Naive thymus-derived CD4-positive, alpha-beta T cell (primary cell): Measurements from ENCODE around the gene ATP7B. TPM values are rescaled to one million over a fixed set of nuclear protein-coding genes. Genes with fewer than 3 reads are reported as not detected.

ENCODE experiments used
- ATAC-seq: fragments of 150-1000 bp; cut with Tn5 transposase; 2 replicates; pipeline ENCODE4 v1.10.0; 2021; ENCODE audit warnings: mild to moderate bottlenecking, moderate library complexity
- CTCF ChIA-PET: fragments of 350-600 bp; sonication (Branson Sonifier 250); formaldehyde crosslinking; loops from one replicate; lab custom pipeline; 2021; ENCODE audit warnings: antibody characterized with exemption; lab: Charles Lee
- POLR2A ChIA-PET: fragments of 350-600 bp; sonication (Branson Sonifier 250); formaldehyde crosslinking; loops from one replicate; lab custom pipeline; 2021; ENCODE audit warnings: antibody characterized with exemption, inconsistent platforms; lab: Charles Lee
- DNase-seq, 9 donors: peaks; one replicate each; pipeline versions ENCODE4 v3.0.0 to v3.0.0-alpha.2; 2020 to 2022; ENCODE audit warnings: mixed read lengths in 1 of 9
- H3K27ac ChIP-seq: one replicate; pipeline ENCODE4 v1.7.0; 2013; ENCODE audit warnings: mild to moderate bottlenecking, low read depth, low read length, moderate library complexity
- H3K27me3 ChIP-seq, 2 donors: one replicate each; pipeline ENCODE4 v1.7.0; 2013; ENCODE audit warnings: low read length in 2 of 2, mild to moderate bottlenecking in 2 of 2, moderate library complexity in 2 of 2; ENCODE audit not compliant: control insufficient read depth in 2 of 2, insufficient read depth in 2 of 2
- H3K36me3 ChIP-seq, 3 experiments: 1 replicate in 2 of 3; 2 replicates in 1 of 3; pipeline ENCODE4 v1.7.0; 2013; ENCODE audit warnings: low read length in 3 of 3, mild to moderate bottlenecking in 3 of 3, moderate library complexity in 1 of 3; ENCODE audit not compliant: insufficient read depth in 3 of 3, control insufficient read depth in 2 of 3
- H3K4me1 ChIP-seq, 2 donors: one replicate each; pipeline ENCODE4 v1.7.0; 2013; ENCODE audit warnings: low read length in 2 of 2, mild to moderate bottlenecking in 2 of 2, moderate library complexity in 1 of 2; ENCODE audit not compliant: control insufficient read depth in 2 of 2, insufficient read depth in 2 of 2
- H3K4me3 ChIP-seq: 2 replicates; pipeline ENCODE4 v1.7.0; 2013; ENCODE audit warnings: mild to moderate bottlenecking, low read length
- H3K9me3 ChIP-seq, 3 experiments: 1 replicate in 2 of 3; 2 replicates in 1 of 3; pipeline ENCODE4 v1.7.0; 2013; ENCODE audit warnings: low read length in 3 of 3; ENCODE audit not compliant: control insufficient read depth in 2 of 3
- H3K27ac Mint-ChIP-seq, 9 donors: one replicate each; pipeline ENCODE4 v1.8.0; 2020 to 2022; ENCODE audit warnings: mixed read lengths in 9 of 9, mild to moderate bottlenecking in 8 of 9, moderate library complexity in 5 of 9, inconsistent platforms in 2 of 9
- H3K27me3 Mint-ChIP-seq, 5 donors: one replicate each; pipeline ENCODE4 v1.8.0; 2021 to 2022; ENCODE audit warnings: mixed read lengths in 5 of 5, mild to moderate bottlenecking in 1 of 5
- H3K36me3 Mint-ChIP-seq, 5 donors: one replicate each; pipeline ENCODE4 v1.8.0; 2020 to 2022; ENCODE audit warnings: mixed read lengths in 5 of 5, mild to moderate bottlenecking in 3 of 5, inconsistent platforms in 1 of 5
- H3K4me1 Mint-ChIP-seq, 7 donors: one replicate each; pipeline ENCODE4 v1.8.0; 2020 to 2022; ENCODE audit warnings: mixed read lengths in 7 of 7, mild to moderate bottlenecking in 3 of 7, inconsistent platforms in 1 of 7
- H3K4me3 Mint-ChIP-seq, 10 donors: one replicate each; pipeline ENCODE4 v1.8.0; 2020 to 2022; ENCODE audit warnings: mild to moderate bottlenecking in 10 of 10, mixed read lengths in 10 of 10, moderate library complexity in 6 of 10, inconsistent platforms in 2 of 10
- H3K9me3 Mint-ChIP-seq, 11 donors: one replicate each; pipeline ENCODE4 v1.8.0; 2020 to 2022; ENCODE audit warnings: mixed read lengths in 11 of 11, mild to moderate bottlenecking in 4 of 11, inconsistent platforms in 1 of 11, moderate library complexity in 1 of 11
- intact Hi-C, 2 donors: fragments of 100-400 bp; cut with micrococcal nuclease; formaldehyde crosslinking; loops; one replicate each; pipeline ENCODE4 v1.15.1; 2023
- polyA plus RNA-seq, 2 donors: library from polyadenylated mRNA; unstranded; fragments of 300-500 nt; fragmentation: Illumina TruSeq; gene quantifications; one replicate each; pipeline ENCODE4 v1.2.3, GENCODE V29; 2021
- total RNA-seq, 6 experiments: library from RNA in 5 of 6; stranded (reverse) in 5 of 6; gene quantifications; 1 replicate in 5 of 6; 2 replicates in 1 of 6; pipeline ENCODE4 v1.2.3 and lab custom pipeline; 2021 to 2026

Gene ATP7B
- total and polyA plus RNA-seq, 7 experiments from 2014 or later = 0.18 to 1.4 (median 1.3) TPM

DNA sequence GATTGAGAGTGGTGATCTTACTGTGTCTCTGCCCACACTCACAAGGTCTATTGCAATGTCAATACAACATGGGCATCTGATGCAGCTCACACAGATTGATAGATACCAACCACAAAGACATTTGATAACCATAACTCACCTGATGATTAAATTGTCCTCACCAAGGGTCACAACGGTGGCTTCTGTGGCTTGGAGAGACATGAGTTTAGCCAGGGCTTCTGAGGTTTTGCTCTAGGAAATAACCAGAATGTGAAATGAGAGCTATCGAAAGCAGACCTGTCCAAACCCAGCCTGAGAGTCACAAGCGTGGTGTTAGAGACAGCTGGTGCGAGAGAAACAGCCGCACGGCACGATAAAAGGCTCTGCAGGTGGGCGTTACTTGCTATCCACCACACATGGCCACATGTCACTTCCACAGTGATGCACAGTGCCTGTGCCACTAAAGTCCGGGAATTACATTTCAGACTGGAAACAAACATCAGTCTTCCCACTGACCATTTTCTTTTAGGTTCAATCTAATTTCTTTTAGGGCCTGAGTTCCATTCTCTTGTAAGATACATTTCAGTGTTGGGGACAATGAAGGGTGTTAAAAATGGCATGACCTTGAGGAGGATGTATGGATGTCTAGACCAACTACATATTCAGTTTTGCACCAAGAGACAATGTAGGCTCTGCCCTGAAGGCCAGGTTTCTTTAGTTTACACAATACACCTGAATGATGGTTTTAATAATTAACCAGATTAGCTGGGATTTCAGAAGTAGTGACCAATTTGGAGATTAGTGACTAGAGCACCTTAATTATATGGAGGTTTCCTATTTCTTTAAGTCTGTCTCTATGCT lies 53.7 kb downstream of the ATP7B start:
- Histone ChIP-seq H3K27ac (no peak overlapping the region), H3K4me1 (peaks cover 0 to 14% of the 10 kb centered on the region in 2 donors), H3K4me3 (no peak overlapping the region), H3K27me3 (no peaks in the 10 kb centered on the region), H3K9me3 (no peaks in the 10 kb centered on the region), H3K36me3 (no peaks in the 10 kb centered on the region)
- intact Hi-C loops = no loop called here
- POLR2A ChIA-PET = no interaction called here
- CTCF ChIA-PET = no interaction called here
- Mint-ChIP-seq H3K4me3 (no peak overlapping the region), H3K4me1 (peaks cover 15 to 54% (median 31%) of the 10 kb centered on the region in 7 donors), H3K9me3 (no peaks in the 10 kb centered on the region), H3K36me3 (peaks cover 3 to 7% (median 3%) of the 10 kb centered on the region in 5 donors), H3K27ac (peak overlapping the region in 2 of 9 donors; percentile 52 to 79), H3K27me3 (peaks cover 0 to 8% (median 0%) of the 10 kb centered on the region in 5 donors)
- ATAC-seq (no peak), DNase-seq (no peak)

DNA sequence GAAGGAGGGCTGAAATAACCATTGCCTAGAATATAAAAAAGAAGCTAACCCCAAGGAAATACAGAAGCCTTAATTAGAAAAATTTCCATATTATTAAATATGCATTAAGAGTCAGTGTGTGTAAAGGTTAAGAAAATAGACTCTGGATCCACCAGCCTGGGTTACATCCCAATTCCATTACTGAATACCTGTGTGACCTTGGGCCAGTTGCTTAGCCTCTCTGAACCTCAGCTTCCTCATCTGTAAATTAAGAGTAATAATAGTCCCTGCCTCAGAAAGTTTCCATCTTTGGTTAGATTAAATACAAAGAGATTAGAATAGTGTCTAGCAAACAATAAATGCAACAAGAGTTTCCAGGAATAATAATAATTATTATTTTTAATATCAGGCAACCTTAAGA lies 54.5 kb downstream of the ATP7B start:
- intact Hi-C loops = no loop called here
- ChIA-PET POLR2A (no interaction called here), CTCF (no interaction called here)
- peaks cover 18 to 51% (median 40%) of the 10 kb centered on the region in 7 donors for H3K4me1 Mint-ChIP-seq
- peaks cover 3 to 7% (median 6%) of the 10 kb centered on the region in 5 donors for H3K36me3 Mint-ChIP-seq
- Histone ChIP-seq H3K36me3 (no peaks in the 10 kb centered on the region), H3K4me1 (peaks cover 0 to 21% of the 10 kb centered on the region in 2 donors), H3K27ac (no peak overlapping the region), H3K9me3 (no peaks in the 10 kb centered on the region), H3K27me3 (no peaks in the 10 kb centered on the region), H3K4me3 (no peak overlapping the region)
- ATAC-seq (no peak), DNase-seq (no peak)
- peaks cover 0 to 8% (median 0%) of the 10 kb centered on the region in 5 donors for H3K27me3 Mint-ChIP-seq
- peak overlapping the region in 1 of 9 donors; percentile 52 for H3K27ac Mint-ChIP-seq
- H3K4me3 Mint-ChIP-seq = no peak overlapping the region
- H3K9me3 Mint-ChIP-seq = peaks cover 0 to 4% (median 0%) of the 10 kb centered on the region in 11 donors

DNA sequence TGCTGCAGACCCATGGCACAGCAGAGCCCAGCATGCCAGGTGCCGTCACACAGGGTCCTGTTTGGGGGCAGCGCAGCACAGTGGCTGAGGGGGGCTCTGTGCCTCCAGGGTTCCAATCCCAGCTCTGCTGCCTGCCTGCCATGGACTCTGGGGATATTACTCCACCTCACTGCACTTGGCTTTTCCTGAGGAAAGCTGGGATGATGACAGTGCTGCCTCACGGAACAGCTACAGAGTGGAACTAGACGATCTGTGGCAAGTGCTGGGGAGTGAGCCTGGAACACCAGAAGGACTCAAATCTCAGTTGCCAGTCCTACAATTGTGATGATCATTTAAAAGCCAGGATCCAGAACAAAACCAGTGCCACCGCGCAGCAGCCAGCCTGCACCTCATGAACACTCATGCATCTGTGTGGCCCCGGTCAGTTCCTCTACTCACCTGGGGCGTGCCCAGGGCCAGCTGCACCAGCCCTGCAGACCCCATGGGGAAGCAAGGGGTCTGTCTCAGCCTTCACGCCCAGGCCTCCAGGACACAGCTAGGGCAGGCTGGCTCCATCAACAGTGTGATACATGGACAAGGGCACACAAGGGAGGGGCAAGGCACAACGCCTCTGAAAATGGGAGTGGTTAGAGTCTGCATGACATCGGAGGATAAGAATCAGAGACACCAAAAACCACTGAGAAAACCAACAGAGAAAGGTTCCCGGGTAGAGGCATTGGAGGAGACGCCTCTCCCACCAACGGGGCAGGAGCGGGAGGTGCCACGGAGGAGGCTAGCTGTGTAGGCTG lies 55.2 kb downstream of the ATP7B start:
- H3K27me3 ChIP-seq = no peaks in the 10 kb centered on the region
- Mint-ChIP-seq H3K9me3 (peaks cover 1 to 11% (median 3%) of the 10 kb centered on the region in 11 donors), H3K36me3 (peaks cover 2 to 11% (median 6%) of the 10 kb centered on the region in 5 donors), H3K27ac (peak overlapping the region in 2 of 9 donors; percentile 31 to 44), H3K27me3 (peaks cover 0 to 8% (median 0%) of the 10 kb centered on the region in 5 donors), H3K4me3 (peak overlapping the region in 1 of 10 donors; percentile 5), H3K4me1 (peaks cover 24 to 51% (median 47%) of the 10 kb centered on the region in 7 donors)
- no peak for DNase-seq
- CTCF ChIA-PET = no interaction called here
- intact Hi-C loops = no loop called here
- no peak overlapping the region for H3K4me3 ChIP-seq
- peaks cover 0 to 27% of the 10 kb centered on the region in 2 donors for H3K4me1 ChIP-seq
- POLR2A ChIA-PET = interaction anchor here (0.5 kb wide), 1 partner anchor 11 kb away, joined by 4 read pairs; no protein-coding TSS in a partner anchor
- H3K27ac ChIP-seq = no peak overlapping the region
- ATAC-seq = no peak
- H3K9me3 ChIP-seq = peaks cover 0 to under 1% (median 0%) of the 10 kb centered on the region in 3 experiments
- no peaks in the 10 kb centered on the region for H3K36me3 ChIP-seq

DNA sequence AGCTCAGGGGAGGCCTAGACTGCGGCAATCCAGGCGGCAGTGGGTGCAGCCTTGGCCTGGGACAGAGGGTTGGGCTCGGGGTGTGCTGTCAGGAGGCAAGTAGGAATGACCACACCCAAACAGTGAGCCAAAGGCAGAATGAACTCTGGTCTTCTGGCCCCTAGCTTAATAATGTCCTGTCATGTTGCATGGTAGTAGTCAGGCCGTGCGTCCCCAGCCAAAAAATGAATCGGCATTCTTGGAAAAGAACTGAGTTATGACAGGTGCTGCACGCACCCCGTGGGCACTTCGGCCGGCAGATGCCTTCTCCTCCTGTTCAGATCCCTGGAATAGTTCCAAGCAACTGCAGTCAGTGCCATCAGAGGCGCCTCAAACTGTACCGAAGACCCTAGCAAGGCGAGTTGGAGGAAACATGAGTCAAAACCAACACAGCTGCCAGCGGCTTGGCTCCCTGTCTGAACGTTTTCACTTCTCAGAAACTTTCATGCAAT lies 55.9 kb downstream of the ATP7B start:
- H3K27ac ChIP-seq = no peak overlapping the region
- H3K4me3 ChIP-seq = no peak overlapping the region
- peaks cover 3 to 34% of the 10 kb centered on the region in 2 donors for H3K4me1 ChIP-seq
- DNase-seq (no peak), ATAC-seq (no peak)
- H3K36me3 ChIP-seq = no peaks in the 10 kb centered on the region
- no peaks in the 10 kb centered on the region for H3K27me3 ChIP-seq
- no peak overlapping the region for H3K4me3 Mint-ChIP-seq
- H3K27me3 Mint-ChIP-seq = peaks cover 0 to 8% (median 0%) of the 10 kb centered on the region in 5 donors
- intact Hi-C loops = no loop called here
- peaks cover 30 to 58% (median 51%) of the 10 kb centered on the region in 7 donors for H3K4me1 Mint-ChIP-seq
- CTCF ChIA-PET = no interaction called here
- H3K9me3 Mint-ChIP-seq = peaks cover 8 to 18% (median 10%) of the 10 kb centered on the region in 11 donors
- H3K9me3 ChIP-seq = peaks cover 0 to 7% (median 3%) of the 10 kb centered on the region in 3 experiments
- peaks cover under 1 to 18% (median 13%) of the 10 kb centered on the region in 5 donors for H3K36me3 Mint-ChIP-seq
- no peak overlapping the region for H3K27ac Mint-ChIP-seq
- POLR2A ChIA-PET = interaction anchor here (0.5 kb wide), 1 partner anchor 11 kb away, joined by 4 read pairs; no protein-coding TSS in a partner anchor

DNA sequence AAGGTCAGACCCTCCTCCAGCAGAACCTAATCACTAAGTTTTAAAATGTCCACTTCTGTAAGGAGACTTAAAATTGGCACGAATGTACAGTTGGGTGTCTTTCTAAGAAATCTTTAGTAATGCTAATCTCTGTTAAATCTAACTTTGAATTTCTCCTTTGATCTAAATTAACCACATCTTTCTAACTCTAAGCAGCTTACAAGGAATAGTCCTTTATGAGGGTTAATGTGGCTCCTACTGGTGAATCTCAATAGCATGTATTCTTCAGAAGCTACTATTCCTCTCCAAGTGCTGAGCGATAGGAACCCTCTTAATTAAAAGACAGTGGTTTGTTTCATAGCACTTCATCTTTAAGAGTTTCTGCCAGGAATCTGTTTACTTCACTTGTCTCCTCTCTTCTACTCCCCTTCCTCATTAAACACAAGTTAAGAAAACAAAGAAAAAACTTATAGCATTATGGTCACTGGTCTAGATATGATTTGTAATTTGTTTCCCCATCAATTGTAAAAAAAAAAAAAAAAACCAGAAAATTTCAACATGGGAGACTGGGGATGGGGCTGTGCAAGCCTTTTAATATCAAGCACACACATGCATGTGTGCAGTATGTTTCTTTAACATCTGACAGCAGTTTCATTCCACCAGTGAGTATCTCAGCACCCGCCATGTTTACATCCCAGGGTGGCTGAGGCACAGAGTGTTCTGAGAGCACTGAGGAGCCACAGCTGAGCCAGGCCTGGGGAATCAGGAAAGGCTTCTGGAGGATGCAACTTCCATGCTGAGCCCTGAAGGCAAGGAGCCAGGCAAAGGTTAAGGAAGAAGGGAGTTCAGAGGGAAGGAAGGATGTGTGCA lies 57.7 kb downstream of the ATP7B start:
- peaks cover 5 to 36% of the 10 kb centered on the region in 2 donors for H3K4me1 ChIP-seq
- ATAC-seq (peak; percentile 28), DNase-seq (no peak)
- Mint-ChIP-seq H3K4me1 (peaks cover 28 to 63% (median 53%) of the 10 kb centered on the region in 7 donors), H3K4me3 (peak overlapping the region in 4 of 10 donors; percentile 12 to 79 (median 24)), H3K27ac (peak overlapping the region in 5 of 9 donors; percentile 7 to 58 (median 42)), H3K9me3 (peaks cover 8 to 31% (median 21%) of the 10 kb centered on the region in 11 donors), H3K36me3 (peaks cover 4 to 29% (median 17%) of the 10 kb centered on the region in 5 donors), H3K27me3 (peaks cover 0 to 8% (median 0%) of the 10 kb centered on the region in 5 donors)
- H3K4me3 ChIP-seq = no peak overlapping the region
- no peak overlapping the region for H3K27ac ChIP-seq
- POLR2A ChIA-PET = interaction anchor here (1.2 kb wide), 2 partner anchors 12 to 500 kb away, joined by 3 read pairs; partner anchors contain the start of gene INTS6
- H3K9me3 ChIP-seq = peaks cover 0 to 19% (median 10%) of the 10 kb centered on the region in 3 experiments
- CTCF ChIA-PET = no interaction called here
- H3K27me3 ChIP-seq = no peaks in the 10 kb centered on the region
- intact Hi-C loops = loop anchor here in 1 of 2 donors (2.0 kb wide), 1 partner anchor 59 kb away; the partner anchor contains the start of gene ALG11
- no peaks in the 10 kb centered on the region for H3K36me3 ChIP-seq
